GM10847 (cell line): ENCODE data around the gene LPP.

Experiments
- POLR2A ChIP-seq: IDR thresholded peaks from 2 replicates; pipeline ENCODE4 v1.6.1; 2011; ENCODE audit not compliant: insufficient read length; ENCODE audit errors: extremely low read depth

LPP gene

GRCh38 chr3:188817103-188817934, 663.4 kb downstream of the LPP start:
- no peak for TF ChIP-seq POLR2A

- no peak for TF ChIP-seq POLR2A
Measured at GRCh38 chr3:188817935-188818269, 663.9 kb downstream of the LPP start.

DNA sequence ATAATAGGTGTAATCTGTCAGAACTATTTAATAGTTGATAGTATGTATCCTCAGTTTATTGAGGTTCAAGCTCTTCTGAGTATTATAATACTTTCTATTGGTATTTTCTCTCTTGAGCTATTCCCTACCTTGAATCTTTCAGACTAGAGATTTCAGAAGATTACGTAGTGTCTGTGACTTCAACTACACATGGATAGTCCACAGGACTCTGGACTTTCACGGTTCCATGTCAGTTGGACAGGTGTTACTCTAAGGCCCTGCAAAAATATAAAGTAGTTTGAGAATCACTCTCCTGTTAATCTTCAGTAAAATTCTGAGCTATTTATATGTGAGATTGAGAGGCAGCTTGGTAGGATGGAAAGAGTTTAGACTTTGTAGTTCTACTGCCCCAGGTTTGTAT, 664.3 kb downstream of the LPP start:
- TF ChIP-seq POLR2A: no peak

GRCh38 chr3:188819939-188820338, 666.0 kb downstream of the LPP start:
- TF ChIP-seq POLR2A: no peak

GRCh38 chr3:188822004-188822403, 668.0 kb downstream of the LPP start:
- no peak for TF ChIP-seq POLR2A

- no peak for TF ChIP-seq POLR2A
Measured at GRCh38 chr3:188822411-188822810, 668.5 kb downstream of the LPP start.

GRCh38 chr3:188824566-188824965, 670.6 kb downstream of the LPP start:
- no peak for TF ChIP-seq POLR2A

GRCh38 chr3:188825901-188826300, 671.9 kb downstream of the LPP start:
- TF ChIP-seq POLR2A: no peak

DNA sequence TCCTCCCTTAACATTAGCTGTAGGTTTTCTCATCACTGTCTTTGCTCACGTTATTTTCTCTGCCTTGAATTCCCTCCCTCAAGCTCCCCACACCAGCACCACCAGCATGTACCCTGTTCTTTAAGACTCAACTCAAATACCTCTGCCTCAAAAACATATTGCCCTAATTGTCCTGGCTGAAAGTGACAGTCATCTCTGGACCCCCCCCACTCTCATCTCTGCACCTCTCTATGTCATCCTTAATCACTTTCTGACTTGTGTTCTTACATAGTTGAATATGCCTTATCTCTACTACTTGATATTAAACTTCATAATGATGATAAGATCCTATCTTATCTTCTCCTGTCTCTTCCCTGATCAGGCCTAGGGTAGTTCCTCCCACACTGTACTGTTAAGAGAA, 672.6 kb downstream of the LPP start:
- no peak for TF ChIP-seq POLR2A

GRCh38 chr3:188827103-188827502, 673.1 kb downstream of the LPP start:
- no peak for TF ChIP-seq POLR2A

DNA sequence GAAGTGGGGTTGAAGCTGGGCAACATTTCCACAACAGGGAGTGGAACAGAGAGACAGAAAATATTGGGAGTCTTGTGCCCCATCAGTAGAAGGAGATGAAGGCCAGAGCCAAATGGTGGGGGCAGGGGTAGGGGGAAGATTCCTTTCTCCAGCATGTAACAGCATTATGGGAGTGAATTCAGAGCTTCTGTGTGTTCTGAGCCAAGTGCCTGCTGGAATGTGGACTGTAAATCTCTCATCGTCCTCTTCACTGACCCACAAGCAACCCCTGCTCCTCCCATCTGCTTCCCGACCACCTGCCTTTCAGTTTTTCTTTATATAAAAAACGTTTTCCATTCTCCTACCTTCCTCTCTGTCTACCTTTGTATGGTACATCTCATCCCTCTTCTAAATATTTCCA, 673.6 kb downstream of the LPP start:
- no peak for TF ChIP-seq POLR2A

DNA sequence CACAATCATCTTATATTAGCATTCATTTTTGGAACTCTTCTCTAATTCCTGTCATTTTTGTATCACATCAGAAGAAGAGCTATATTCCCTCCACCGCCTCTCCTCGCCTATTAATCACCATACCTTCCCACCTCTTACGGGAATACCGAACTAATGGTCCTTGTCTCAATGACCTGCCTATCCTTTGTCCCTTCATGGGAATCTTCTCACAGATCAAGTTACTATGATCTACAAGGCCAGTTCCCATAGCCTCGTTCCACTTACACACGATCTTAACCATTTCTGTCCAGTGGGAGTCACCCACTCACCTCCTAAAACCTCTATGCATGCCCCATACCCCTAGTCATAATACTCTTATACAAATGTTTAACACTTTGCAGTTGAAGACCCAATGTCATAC, 675.2 kb downstream of the LPP start:
- no peak for TF ChIP-seq POLR2A

DNA sequence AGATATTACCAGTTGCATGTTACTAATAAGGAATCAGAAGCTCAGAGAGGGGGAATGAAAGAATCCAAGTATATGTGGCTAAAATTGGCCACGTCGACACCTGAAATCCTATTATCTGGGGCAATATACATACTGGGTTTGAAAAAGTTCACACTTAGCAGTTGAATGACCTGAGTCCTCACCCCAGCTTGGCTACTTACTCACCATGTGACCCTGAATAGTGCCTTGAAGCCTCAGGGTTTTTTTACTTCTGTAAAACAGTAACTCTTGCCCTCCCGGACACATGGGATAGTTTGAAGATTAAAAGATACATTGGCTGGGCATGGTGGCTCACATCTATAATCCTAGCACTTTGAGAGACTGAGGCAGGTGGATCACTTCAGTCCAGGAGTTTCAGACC, 675.6 kb downstream of the LPP start:
- no peak for TF ChIP-seq POLR2A

- no peak for TF ChIP-seq POLR2A
Measured at GRCh38 chr3:188830893-188831292, 676.9 kb downstream of the LPP start.

DNA sequence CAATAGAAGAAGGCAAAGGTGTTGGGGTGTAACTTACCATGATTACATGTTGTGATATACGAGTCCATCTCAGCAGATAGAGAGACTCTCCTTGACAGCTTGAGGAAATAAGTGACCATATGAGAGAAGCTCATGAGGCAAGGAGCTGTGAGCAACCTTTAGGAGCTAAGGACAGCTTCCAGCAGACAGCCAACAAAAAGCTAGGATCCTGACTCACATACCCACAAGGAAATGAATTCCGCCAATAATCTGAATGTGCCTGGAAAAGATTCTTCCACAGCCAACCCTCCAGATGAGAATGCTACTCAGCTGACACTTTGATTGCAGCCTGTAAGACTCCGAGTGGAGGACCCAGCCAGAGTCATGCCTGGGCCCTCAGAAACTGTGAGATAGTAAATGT, 678.2 kb downstream of the LPP start:
- TF ChIP-seq POLR2A: no peak

GRCh38 chr3:188832961-188833721, 679.2 kb downstream of the LPP start:
- TF ChIP-seq POLR2A: no peak
